ENCODE data around the gene ACTRT2. TPM values are rescaled to one million over a fixed set of nuclear protein-coding genes. Genes with fewer than 3 reads are reported as not detected.

Gene ACTRT2
- total RNA-seq, 4 donors from 2014 or later: not detected

- no peak overlapping the region for H3K4me3 ChIP-seq
- peaks cover 9 to 28% (median 15%) of the 10 kb centered on the region in 3 donors for H3K27me3 ChIP-seq
- ATAC-seq: no peak
- TF ChIP-seq CTCF (IDR thresholded peaks at IDR 0.05 in 4 of 5, conservative IDR thresholded peaks at IDR 0.05 in 1 of 5): no peak
- no peak for TF ChIP-seq POLR2A (IDR thresholded peaks at IDR 0.05)
- no peak for DNase-seq
- intact Hi-C loops (cut with DNase I; ENCODE audit: low total_unique reads) (no loop called here), in situ Hi-C loops (cut with MboI; ENCODE audit: low sequenced_read_pairs in 4 of 4) (no loop called here)
- no peaks in the 10 kb centered on the region for H3K4me1 ChIP-seq
- H3K36me3 ChIP-seq: no peaks in the 10 kb centered on the region
- no peaks in the 10 kb centered on the region for H3K9me3 ChIP-seq
- no peak overlapping the region for H3K27ac ChIP-seq
These were observed 8.3 kb downstream of the ACTRT2 start for GRCh38 chr1:3029481-3029961.

DNA sequence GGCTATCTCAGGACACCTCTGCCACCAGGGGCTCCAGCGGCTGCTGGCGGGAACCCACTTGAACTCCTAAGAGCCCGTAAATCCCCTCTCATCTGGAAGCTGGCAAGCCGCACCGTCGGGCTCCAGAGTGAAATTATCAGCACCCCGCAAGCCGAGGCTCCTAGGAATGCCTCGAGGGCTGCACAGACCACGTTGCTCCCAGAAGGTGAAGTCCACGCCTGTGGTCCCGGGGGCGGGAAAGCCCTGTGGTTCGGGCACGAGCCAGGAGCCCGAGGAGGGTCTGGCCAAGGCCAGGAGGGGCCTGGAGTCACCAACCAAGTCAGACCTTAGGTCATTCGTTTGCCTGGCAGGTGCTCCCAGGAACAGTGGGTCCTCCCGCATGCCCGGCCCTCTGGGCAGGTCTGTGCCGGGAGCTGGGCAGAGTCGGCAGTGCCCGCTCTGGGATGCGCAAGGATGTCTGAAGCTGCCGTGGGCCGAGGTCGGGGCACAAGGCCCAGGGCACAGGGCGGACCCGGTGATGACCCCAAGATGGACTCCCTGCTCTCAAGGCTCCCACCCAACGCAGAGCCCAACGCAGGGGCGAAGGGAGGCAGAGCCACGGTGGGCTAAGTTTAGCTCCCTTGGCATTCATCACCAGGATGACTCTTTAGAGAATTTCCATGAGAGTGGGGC is 8.9 kb downstream of the ACTRT2 start:
- ATAC-seq (no peak), DNase-seq (no peak)
- Histone ChIP-seq H3K27ac (no peak overlapping the region), H3K27me3 (peaks cover 9 to 28% (median 14%) of the 10 kb centered on the region in 3 donors), H3K4me1 (no peaks in the 10 kb centered on the region), H3K36me3 (no peaks in the 10 kb centered on the region), H3K4me3 (no peak overlapping the region), H3K9me3 (no peaks in the 10 kb centered on the region)
- intact Hi-C loops (cut with DNase I; ENCODE audit: low total_unique reads) (no loop called here), in situ Hi-C loops (cut with MboI; ENCODE audit: low sequenced_read_pairs in 4 of 4) (no loop called here)
- TF ChIP-seq POLR2A (IDR thresholded peaks at IDR 0.05): no peak
- no peak for TF ChIP-seq CTCF (IDR thresholded peaks at IDR 0.05 in 4 of 5, conservative IDR thresholded peaks at IDR 0.05 in 1 of 5)

- no peak overlapping the region for H3K4me3 ChIP-seq
- H3K4me1 ChIP-seq: no peaks in the 10 kb centered on the region
- no peaks in the 10 kb centered on the region for H3K9me3 ChIP-seq
- peaks cover 9 to 30% (median 14%) of the 10 kb centered on the region in 3 donors for H3K27me3 ChIP-seq
- no peak for TF ChIP-seq POLR2A (IDR thresholded peaks at IDR 0.05)
- TF ChIP-seq CTCF (IDR thresholded peaks at IDR 0.05 in 4 of 5, conservative IDR thresholded peaks at IDR 0.05 in 1 of 5): no peak
- H3K27ac ChIP-seq: no peak overlapping the region
- ATAC-seq (no peak), DNase-seq (no peak)
- in situ Hi-C loops (cut with MboI; ENCODE audit: low sequenced_read_pairs in 4 of 4): no loop called here
- H3K36me3 ChIP-seq: no peaks in the 10 kb centered on the region
- intact Hi-C loops (cut with DNase I; ENCODE audit: low total_unique reads): no loop called here
These were observed 9.6 kb downstream of the ACTRT2 start for GRCh38 chr1:3030663-3031381.

GRCh38 chr1:3031401-3032221 is 10.3 kb downstream of the ACTRT2 start:
- TF ChIP-seq CTCF (IDR thresholded peaks at IDR 0.05 in 4 of 5, conservative IDR thresholded peaks at IDR 0.05 in 1 of 5): no peak
- TF ChIP-seq POLR2A (IDR thresholded peaks at IDR 0.05): no peak
- in situ Hi-C loops (cut with MboI; ENCODE audit: low sequenced_read_pairs in 4 of 4): no loop called here
- H3K4me3 ChIP-seq: no peak overlapping the region
- peaks cover 9 to 30% (median 18%) of the 10 kb centered on the region in 3 donors for H3K27me3 ChIP-seq
- H3K4me1 ChIP-seq: no peaks in the 10 kb centered on the region
- no peaks in the 10 kb centered on the region for H3K9me3 ChIP-seq
- DNase-seq (no peak), ATAC-seq (peak; percentile 36 to 55)
- H3K36me3 ChIP-seq: no peaks in the 10 kb centered on the region
- H3K27ac ChIP-seq: no peak overlapping the region
- intact Hi-C loops (cut with DNase I; ENCODE audit: low total_unique reads): no loop called here

Data from gastrocnemius medialis (tissue), 4 donors.